ENCODE results near the gene SUSD2. TPM values are rescaled to one million over a fixed set of nuclear protein-coding genes. Genes with fewer than 3 reads are reported as not detected.
"Not testable (repeated sequence)": the region's sequence is repeated elsewhere in the genome, so short reads cannot be mapped to it uniquely, and the experiment has no call there.

The SUSD2 gene
- total and polyA plus RNA-seq, 8 donors, result 0.35 to 7.2 (median 2.5) TPM

GRCh38 chr22:24191893-24192292 is 10.6 kb downstream of the SUSD2 start:
- no peaks in the 10 kb centered on the region for H3K27me3 ChIP-seq
- H3K36me3 ChIP-seq, result no peaks in the 10 kb centered on the region
- no peak overlapping the region for H3K4me3 ChIP-seq
- ATAC-seq, result no peak
- intact Hi-C loops (cut with DNase I), result loop anchor here in 1 of 3 donors (5.0 kb wide), 1 partner anchor 55 kb away; the partner anchor contains the start of gene GGT5
- H3K4me1 ChIP-seq, result peaks cover 0 to 13% (median 5%) of the 10 kb centered on the region in 3 donors
- TF ChIP-seq, protein P1, sequence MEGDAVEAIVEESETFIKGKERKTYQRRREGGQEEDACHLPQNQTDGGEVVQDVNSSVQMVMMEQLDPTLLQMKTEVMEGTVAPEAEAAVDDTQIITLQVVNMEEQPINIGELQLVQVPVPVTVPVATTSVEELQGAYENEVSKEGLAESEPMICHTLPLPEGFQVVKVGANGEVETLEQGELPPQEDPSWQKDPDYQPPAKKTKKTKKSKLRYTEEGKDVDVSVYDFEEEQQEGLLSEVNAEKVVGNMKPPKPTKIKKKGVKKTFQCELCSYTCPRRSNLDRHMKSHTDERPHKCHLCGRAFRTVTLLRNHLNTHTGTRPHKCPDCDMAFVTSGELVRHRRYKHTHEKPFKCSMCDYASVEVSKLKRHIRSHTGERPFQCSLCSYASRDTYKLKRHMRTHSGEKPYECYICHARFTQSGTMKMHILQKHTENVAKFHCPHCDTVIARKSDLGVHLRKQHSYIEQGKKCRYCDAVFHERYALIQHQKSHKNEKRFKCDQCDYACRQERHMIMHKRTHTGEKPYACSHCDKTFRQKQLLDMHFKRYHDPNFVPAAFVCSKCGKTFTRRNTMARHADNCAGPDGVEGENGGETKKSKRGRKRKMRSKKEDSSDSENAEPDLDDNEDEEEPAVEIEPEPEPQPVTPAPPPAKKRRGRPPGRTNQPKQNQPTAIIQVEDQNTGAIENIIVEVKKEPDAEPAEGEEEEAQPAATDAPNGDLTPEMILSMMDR (IDR thresholded peaks at IDR 0.05), result no peak
- no peak for DNase-seq
- no peak for FAIRE-seq
- no peak overlapping the region for H3K27ac ChIP-seq
- 93 to 98% methylated on average over 5 of the region's 5 CpGs for WGBS, 2 donors
- H3K9me3 ChIP-seq, result no peaks in the 10 kb centered on the region

GRCh38 chr22:24198682-24199052 is 17.4 kb downstream of the SUSD2 start:
- no peak for ATAC-seq
- no peak overlapping the region for H3K4me3 ChIP-seq
- no peaks in the 10 kb centered on the region for H3K27me3 ChIP-seq
- WGBS, 2 donors, result 88 to 93% methylated on average over 6 of the region's 6 CpGs
- H3K36me3 ChIP-seq, result no peaks in the 10 kb centered on the region
- no peaks in the 10 kb centered on the region for H3K9me3 ChIP-seq
- FAIRE-seq, result no peak
- H3K27ac ChIP-seq, result no peak overlapping the region
- intact Hi-C loops (cut with DNase I), result no loop called here
- no peak for DNase-seq
- TF ChIP-seq, protein P1 (IDR thresholded peaks at IDR 0.05), result no peak
- H3K4me1 ChIP-seq, result peaks cover 5 to 29% (median 9%) of the 10 kb centered on the region in 3 donors

- ATAC-seq, result no peak
- no peak overlapping the region for H3K27ac ChIP-seq
- WGBS, 2 donors, result 75 to 76% methylated on average over 7 of the region's 7 CpGs
- FAIRE-seq, result no peak
- H3K27me3 ChIP-seq, result no peaks in the 10 kb centered on the region
- intact Hi-C loops (cut with DNase I), result no loop called here
- no peaks in the 10 kb centered on the region for H3K9me3 ChIP-seq
- H3K4me1 ChIP-seq, result peaks cover 5 to 30% (median 9%) of the 10 kb centered on the region in 3 donors
- no peak overlapping the region for H3K4me3 ChIP-seq
- no peaks in the 10 kb centered on the region for H3K36me3 ChIP-seq
- DNase-seq, result no peak
- TF ChIP-seq, protein P1 (IDR thresholded peaks at IDR 0.05), result no peak
These were observed 19.4 kb downstream of the SUSD2 start for GRCh38 chr22:24200619-24201212.

DNA sequence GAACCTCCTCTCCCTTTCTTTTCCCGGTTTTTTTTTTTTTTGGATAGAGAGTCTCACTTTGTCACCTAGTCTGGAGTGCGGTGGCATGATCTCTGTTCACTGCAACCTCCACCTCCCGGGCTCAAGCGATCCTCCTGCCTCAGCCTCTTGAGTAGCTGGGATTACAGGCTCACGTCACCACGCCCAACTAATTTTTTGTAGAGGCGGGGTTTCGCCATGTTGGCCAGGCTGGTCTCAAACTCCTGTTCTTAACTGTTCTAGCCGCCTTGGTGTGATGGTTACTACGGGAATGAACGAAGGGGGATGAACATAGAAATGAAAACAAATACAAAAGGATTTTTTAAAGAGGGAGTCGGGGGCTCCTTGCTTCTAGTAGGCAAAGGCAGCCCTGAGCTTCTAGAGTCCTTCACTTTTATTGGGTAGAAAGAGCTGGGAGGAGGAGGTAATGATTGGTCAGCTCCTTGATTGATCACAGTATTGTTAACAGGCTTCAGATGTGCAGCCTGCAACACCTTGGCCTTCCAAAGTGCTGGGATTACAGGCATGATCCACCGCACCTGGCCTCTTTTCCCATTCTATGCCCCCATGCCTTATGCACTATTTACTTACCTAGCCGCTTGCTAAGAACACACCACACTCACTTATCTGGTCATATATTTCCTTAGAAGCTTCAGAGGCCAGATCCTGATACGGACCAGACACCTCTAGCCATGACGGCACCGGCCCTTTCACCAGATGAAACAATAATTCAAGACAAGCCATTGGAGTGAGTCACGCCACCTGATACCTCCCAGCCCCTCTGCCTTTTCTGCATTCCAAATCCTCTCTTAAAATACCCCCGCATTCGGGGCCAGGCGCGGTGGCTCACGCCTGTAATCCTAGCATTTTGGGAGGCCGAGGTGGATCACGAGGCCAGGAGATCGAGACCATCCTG is 20.7 kb downstream of the SUSD2 start:
- no peak for DNase-seq
- no peak overlapping the region for H3K27ac ChIP-seq
- no peak overlapping the region for H3K4me3 ChIP-seq
- H3K27me3 ChIP-seq, result no peaks in the 10 kb centered on the region
- FAIRE-seq, result no peak
- TF ChIP-seq, protein P1 (IDR thresholded peaks at IDR 0.05), result no peak
- H3K36me3 ChIP-seq, result no peaks in the 10 kb centered on the region
- no peak for ATAC-seq
- WGBS, 2 donors, result 92% methylated on average over 26 of the region's 26 CpGs
- no peaks in the 10 kb centered on the region for H3K9me3 ChIP-seq
- peaks cover 6 to 33% (median 13%) of the 10 kb centered on the region in 3 donors for H3K4me1 ChIP-seq
- intact Hi-C loops (cut with DNase I), result no loop called here

DNA sequence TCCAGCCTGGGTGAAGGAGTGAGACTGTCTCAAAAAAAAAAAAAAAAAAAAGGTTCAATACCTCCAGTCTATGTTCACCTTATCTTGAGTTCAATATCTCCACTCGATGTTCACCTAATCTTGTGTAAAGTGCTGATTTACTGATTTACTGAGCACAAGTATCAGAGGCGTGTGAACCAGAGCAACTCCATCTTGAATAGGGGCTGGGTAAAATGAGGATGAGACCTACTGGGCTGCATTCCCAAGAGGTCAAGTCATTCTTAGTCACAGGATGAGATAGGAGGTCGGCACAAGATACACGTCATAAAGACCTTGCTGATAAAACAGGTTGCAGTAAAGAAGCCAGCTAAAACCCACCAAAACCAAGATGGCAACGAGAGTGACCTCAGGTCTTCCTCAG is 22.6 kb downstream of the SUSD2 start:
- ATAC-seq; H3K27me3 ChIP-seq; DNase-seq; H3K36me3 ChIP-seq; FAIRE-seq; H3K9me3 ChIP-seq; H3K27ac ChIP-seq; intact Hi-C loops (cut with DNase I); H3K4me3 ChIP-seq: not testable (repeated sequence)
- peaks cover 21 to 34% (median 22%) of the 10 kb centered on the region in 3 donors for H3K4me1 ChIP-seq
- 61 to 65% methylated on average over 5 of the region's 5 CpGs for WGBS, 2 donors
